Left cardiac atrium (tissue), 4 donors: ENCODE data around the gene ENTPD2. TPM values are rescaled to one million over a fixed set of nuclear protein-coding genes. Genes with fewer than 3 reads are reported as not detected.
A peak's percentile ranks its signal among the peaks of the same experiment; 100 is the strongest.
"Not testable (repeated sequence)": the region's sequence is repeated elsewhere in the genome, so short reads cannot be mapped to it uniquely, and the experiment has no call there.

Experiments
- ATAC-seq, 2 donors: fragments of 200-7000 bp; cut with Tn5 transposase; one replicate each; pipeline ENCODE4 v1.9.1; 2020; ENCODE audit warnings: mild to moderate bottlenecking in 2 of 2, moderate library complexity in 2 of 2
- DNase-seq: peaks from one replicate; pipeline ENCODE4 v3.0.0-alpha.2; 2020
- intact Hi-C, 2 donors: fragments of 100-400 bp; cut with DNase I; formaldehyde crosslinking; loops; one replicate each; pipeline versions ENCODE4 v1.14.1 to v1.15.1; 2022 to 2023
- total RNA-seq, 2 donors: library from RNA; stranded (reverse); fragmentation: NEBNext Ultra II Directional; extraction: Animal tissue kit (Norgen Biotek cat#: 25700); gene quantifications; one replicate each; pipeline ENCODE4 v1.2.1, GENCODE V29; 2021
- donor health status: DM: no; HTN: yes; CAD: no.
- donor health status: DM: no; HTN: yes; CAD: no; lungs with severe emphysema.
- donor health status: DM: yes; HTN: yes; CAD: no.
- donor health status: Dilated cardiomyopathy.

The ENTPD2 gene
- total RNA-seq, 2 donors from 2014 or later = 0.60 to 2.2 TPM

DNA sequence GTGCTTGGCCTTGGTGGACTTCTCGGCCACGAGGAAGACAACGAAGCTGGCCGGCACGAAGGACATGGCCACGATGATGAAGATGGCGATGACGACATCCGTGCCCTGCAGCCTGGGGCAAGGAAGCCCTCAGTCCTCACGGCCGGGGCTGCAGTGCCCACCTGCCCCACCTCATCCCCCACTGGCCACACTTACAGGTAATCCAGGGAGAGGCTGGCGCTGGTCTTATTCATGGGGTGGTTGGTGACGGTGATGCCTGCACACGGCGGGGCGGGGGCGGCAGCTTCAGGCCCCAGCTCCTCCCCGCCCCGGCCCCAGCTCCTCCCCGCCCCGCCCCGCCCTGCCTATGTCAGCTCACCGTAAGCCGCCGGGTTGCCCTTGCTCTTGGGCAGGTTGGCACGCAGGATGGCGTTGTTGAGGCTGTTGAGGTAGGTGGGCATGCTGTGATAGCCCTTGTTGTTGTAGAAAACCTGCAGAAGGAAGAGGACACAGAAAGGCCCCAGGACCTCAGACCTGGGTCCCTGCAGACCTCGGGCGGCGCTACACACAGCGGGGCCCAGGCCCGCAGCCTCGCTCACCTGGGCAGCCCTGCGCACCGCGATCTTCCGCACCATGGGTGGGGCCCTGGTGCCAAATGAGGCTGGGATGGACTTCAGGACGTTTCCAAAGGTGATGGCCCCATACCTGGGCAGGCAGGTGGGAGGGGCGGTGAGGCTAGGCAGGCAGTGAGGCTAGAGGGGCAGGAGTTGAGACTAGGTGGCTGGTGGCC, 41.8 kb downstream of the ENTPD2 start:
- ATAC-seq (no peak), DNase-seq (no peak)
- intact Hi-C loops = no loop called here

- ATAC-seq (no peak), DNase-seq (no peak)
- intact Hi-C loops = no loop called here
Measured at GRCh38 chr9:137011156-137011555, 42.7 kb downstream of the ENTPD2 start.

DNA sequence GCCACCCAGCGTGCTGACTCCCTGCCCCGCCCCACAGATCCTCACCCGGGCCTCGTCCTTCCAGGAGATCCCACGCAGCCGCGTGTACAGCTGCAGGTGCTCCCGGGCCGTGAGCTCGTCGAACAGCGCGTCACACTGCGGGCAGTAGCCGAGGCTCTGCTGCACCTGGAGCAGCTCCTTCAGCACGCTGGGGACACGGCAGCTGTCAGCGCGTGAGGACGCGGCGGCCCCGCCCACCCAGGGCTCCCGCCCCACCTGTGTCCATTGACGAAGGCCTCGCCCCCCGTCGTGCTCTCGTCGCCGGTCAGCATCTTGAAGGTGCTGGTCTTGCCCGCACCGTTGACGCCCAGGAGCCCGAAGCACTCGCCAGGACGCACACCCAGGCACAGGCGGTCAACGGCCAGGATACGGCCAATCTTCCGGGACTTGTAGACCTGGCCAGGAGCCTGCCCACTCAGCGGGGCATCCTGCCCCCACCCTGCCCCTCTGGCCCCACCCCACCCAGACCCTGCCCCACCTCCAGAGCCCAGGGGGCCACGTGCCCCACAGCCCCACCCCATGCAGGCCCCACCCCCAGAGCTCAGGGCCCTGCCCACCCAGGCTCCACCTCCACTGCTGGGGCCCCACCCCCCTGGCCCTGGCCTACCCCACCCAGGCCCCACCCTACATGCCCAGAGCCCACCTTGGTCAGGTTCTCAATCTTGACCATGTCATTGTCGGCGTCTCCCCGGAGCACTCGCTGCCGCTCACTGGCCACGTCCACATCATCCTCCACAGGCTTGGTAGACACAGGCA, 43.7 kb downstream of the ENTPD2 start:
- ATAC-seq (no peak), DNase-seq (no peak)
- intact Hi-C loops = no loop called here

DNA sequence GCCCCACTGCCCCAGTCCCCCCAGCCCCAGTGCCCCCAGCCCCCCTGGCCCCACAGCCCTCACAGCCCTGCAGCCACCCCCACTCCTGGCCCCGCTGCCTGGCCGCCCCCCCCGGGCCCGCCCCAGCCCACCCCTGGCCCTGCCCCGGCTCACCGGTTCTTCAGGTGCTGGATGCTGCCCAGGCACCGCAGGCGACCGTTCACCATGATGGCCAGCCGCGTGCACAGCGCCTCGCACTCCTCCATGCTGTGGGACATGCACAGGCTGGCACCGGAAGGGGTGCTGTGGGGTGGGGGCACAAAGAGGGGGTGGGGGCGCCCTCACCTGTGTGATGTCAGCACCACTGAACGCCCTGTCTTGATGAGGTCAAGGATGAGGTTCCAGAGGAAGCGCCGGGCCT, 44.6 kb downstream of the ENTPD2 start:
- no peak for ATAC-seq
- intact Hi-C loops = no loop called here
- DNase-seq = no peak

- no peak for DNase-seq
- intact Hi-C loops = no loop called here
Measured at GRCh38 chr9:137008312-137008711, 45.5 kb downstream of the ENTPD2 start.

DNA sequence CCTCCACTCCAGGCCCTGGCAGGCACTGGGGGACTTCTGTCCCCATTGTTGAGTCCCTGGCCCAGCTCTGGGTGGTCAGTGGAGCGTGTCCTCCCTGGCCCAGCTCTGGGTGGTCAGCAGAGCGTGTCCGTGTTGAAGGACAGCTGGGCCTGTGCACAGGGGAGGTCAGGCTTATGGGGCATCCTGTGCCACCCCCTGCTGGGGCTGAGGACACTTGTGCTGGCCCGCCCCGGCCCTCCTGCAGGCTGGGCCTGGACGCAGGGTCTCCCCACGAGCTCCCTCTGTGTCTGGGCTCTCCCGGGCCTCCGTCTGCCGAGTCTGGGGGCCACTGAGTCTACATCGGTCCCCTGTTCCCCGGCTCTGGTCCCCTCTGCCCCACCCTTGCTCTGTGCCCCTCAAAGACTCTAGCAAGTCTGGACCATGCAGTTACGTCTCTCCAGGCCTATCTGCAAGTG, 46.0 kb downstream of the ENTPD2 start:
- no peak for ATAC-seq

More at GRCh38 chr9:137008312-137008711, 45.5 kb downstream of the ENTPD2 start:
- no peak for ATAC-seq

GRCh38 chr9:137007108-137007815, 46.6 kb downstream of the ENTPD2 start:
- intact Hi-C loops = no loop called here
- ATAC-seq (peak in 1 of 2 donors; percentile 5), DNase-seq (no peak)

More for the DNA sequence above, 46.0 kb downstream of the ENTPD2 start:
- DNase-seq = no peak
- intact Hi-C loops = no loop called here

GRCh38 chr9:137006116-137007003, 47.5 kb downstream of the ENTPD2 start:
- ATAC-seq (peak in 1 of 2 donors; percentile 11), DNase-seq (no peak)
- intact Hi-C loops = no loop called here

GRCh38 chr9:137004285-137004684, 49.6 kb downstream of the ENTPD2 start:
- intact Hi-C loops, ATAC-seq: not testable (repeated sequence)

GRCh38 chr9:137002646-137003041, 51.2 kb downstream of the ENTPD2 start:
- DNase-seq (no peak), ATAC-seq (no peak)
- intact Hi-C loops = no loop called here

More at GRCh38 chr9:137004285-137004684, 49.6 kb downstream of the ENTPD2 start:
- DNase-seq = not testable (repeated sequence)

GRCh38 chr9:137001857-137002645, 51.8 kb downstream of the ENTPD2 start:
- no peak for ATAC-seq
- intact Hi-C loops = no loop called here

GRCh38 chr9:137000177-137000930, 53.5 kb downstream of the ENTPD2 start:
- ATAC-seq = no peak
- intact Hi-C loops = no loop called here
- no peak for DNase-seq

More at GRCh38 chr9:137001857-137002645, 51.8 kb downstream of the ENTPD2 start:
- DNase-seq = no peak

Other genes with a start within 250 kb of the ENTPD2 start
- 10 to 100 TPM; 61.6 to 71.4 TPM for gene RABL6, start 246.1 kb downstream of the ENTPD2 start, total RNA-seq
- 1 to 10 TPM; 5.0 to 9.6 TPM for gene AJM1, start 211.6 kb downstream of the ENTPD2 start, total RNA-seq
- 100 to 1,000 TPM; 184 to 189 TPM for gene PHPT1, start 204.7 kb downstream of the ENTPD2 start, total RNA-seq
- 1 to 10 TPM; 3.7 to 8.4 TPM for gene MAMDC4, start 201.7 kb downstream of the ENTPD2 start, total RNA-seq
- gene EDF1, start 187.8 kb downstream of the ENTPD2 start, total RNA-seq = 100 to 1,000 TPM; 296 to 304 TPM
- 10 to 100 TPM in 1 of 2 donors, 1 to 10 TPM in 1; 8.8 to 11.8 TPM for gene TRAF2, start 167.5 kb downstream of the ENTPD2 start, total RNA-seq
- 100 to 1,000 TPM in 1 of 2 donors, 10 to 100 TPM in 1; 98.4 to 130 TPM for gene FBXW5, start 109.3 kb downstream of the ENTPD2 start, total RNA-seq
- gene C8G, start 108.8 kb downstream of the ENTPD2 start, total RNA-seq = 1 to 10 TPM in 1 of 2 donors, under 1 TPM in 1; 0.88 to 3.5 TPM
- 10 to 100 TPM in 1 of 2 donors, 1 to 10 TPM in 1; 7.0 to 11.9 TPM for gene LCN12, start 101.8 kb downstream of the ENTPD2 start, total RNA-seq
- gene PTGDS, start 76.6 kb downstream of the ENTPD2 start, total RNA-seq = 1,000 to 10,000 TPM; 3,329 to 4,014 TPM
- gene LCNL1, start 71.1 kb downstream of the ENTPD2 start, total RNA-seq = 1 to 10 TPM; 6.4 to 9.6 TPM
- 10 to 100 TPM; 25.4 to 30.2 TPM for gene PAXX, start 61.6 kb downstream of the ENTPD2 start, total RNA-seq
- gene CLIC3, start 57.5 kb downstream of the ENTPD2 start, total RNA-seq = 1 to 10 TPM; 2.6 to 8.5 TPM
- gene ABCA2, start 25.8 kb downstream of the ENTPD2 start, total RNA-seq = 10 to 100 TPM; 30.0 to 33.2 TPM
- under 1 TPM; 0.24 to 0.35 TPM for gene FUT7, start 22.0 kb downstream of the ENTPD2 start, total RNA-seq
- gene NPDC1, start 7.9 kb downstream of the ENTPD2 start, total RNA-seq = 10 to 100 TPM; 75.4 to 87.3 TPM
- gene SAPCD2, start 16.5 kb upstream of the ENTPD2 start, total RNA-seq = under 1 TPM; 0.39 to 0.44 TPM
- gene UAP1L1, start 23.5 kb upstream of the ENTPD2 start, total RNA-seq = 10 to 100 TPM; 13.5 to 14.0 TPM
- gene MAN1B1, start 32.9 kb upstream of the ENTPD2 start, total RNA-seq = 10 to 100 TPM; 21.9 to 28.8 TPM
- gene DPP7, start 60.7 kb upstream of the ENTPD2 start, total RNA-seq = 100 to 1,000 TPM; 176 to 198 TPM
- not detected for gene GRIN1, start 85.1 kb upstream of the ENTPD2 start, total RNA-seq
- gene LRRC26, start 116.0 kb upstream of the ENTPD2 start, total RNA-seq = not detected
- not detected for gene TMEM210, start 118.0 kb upstream of the ENTPD2 start, total RNA-seq
- 10 to 100 TPM; 31.2 to 32.5 TPM for gene ANAPC2, start 134.5 kb upstream of the ENTPD2 start, total RNA-seq
- 10 to 100 TPM; 53.1 to 55.1 TPM for gene SSNA1, start 134.6 kb upstream of the ENTPD2 start, total RNA-seq
- 10 to 100 TPM in 1 of 2 donors, 1 to 10 TPM in 1; 7.6 to 11.4 TPM for gene TPRN, start 146.7 kb upstream of the ENTPD2 start, total RNA-seq
- 10 to 100 TPM; 32.9 to 34.5 TPM for gene TMEM203, start 151.6 kb upstream of the ENTPD2 start, total RNA-seq
- 1 to 10 TPM; 5.9 to 6.5 TPM for gene NDOR1, start 151.6 kb upstream of the ENTPD2 start, total RNA-seq
- 10 to 100 TPM; 15.6 to 18.1 TPM for gene RNF208, start 168.2 kb upstream of the ENTPD2 start, total RNA-seq
- under 1 TPM in 1 of 2 donors, not detected in 1; 0.62 TPM for gene CYSRT1, start 171.1 kb upstream of the ENTPD2 start, total RNA-seq
- gene RNF224, start 173.4 kb upstream of the ENTPD2 start, total RNA-seq = not detected
- gene SLC34A3, start 176.8 kb upstream of the ENTPD2 start, total RNA-seq = not detected
- gene TUBB4B, start 187.2 kb upstream of the ENTPD2 start, total RNA-seq = 100 to 1,000 TPM; 324 to 437 TPM
- under 1 TPM in 1 of 2 donors, not detected in 1; 0.59 TPM for gene STPG3, start 197.2 kb upstream of the ENTPD2 start, total RNA-seq
- gene NELFB, start 201.3 kb upstream of the ENTPD2 start, total RNA-seq = 10 to 100 TPM; 35.1 to 38.1 TPM
- gene TOR4A, start 223.7 kb upstream of the ENTPD2 start, total RNA-seq = 1 to 10 TPM; 6.2 to 9.4 TPM
- 10 to 100 TPM in 1 of 2 donors, 1 to 10 TPM in 1; 4.9 to 11.5 TPM for gene NRARP, start 248.2 kb upstream of the ENTPD2 start, total RNA-seq